GM21447 (cell line): ENCODE data around the gene TMEM72.
A peak's percentile ranks its signal among the peaks of the same experiment; 100 is the strongest.

Source experiments
- ATAC-seq: cut with Tn5 transposase; IDR thresholded peaks from one replicate; pipeline ENCODE4 v1.9.1; 2021; ENCODE audit not compliant: unreplicated experiment

Gene TMEM72

DNA sequence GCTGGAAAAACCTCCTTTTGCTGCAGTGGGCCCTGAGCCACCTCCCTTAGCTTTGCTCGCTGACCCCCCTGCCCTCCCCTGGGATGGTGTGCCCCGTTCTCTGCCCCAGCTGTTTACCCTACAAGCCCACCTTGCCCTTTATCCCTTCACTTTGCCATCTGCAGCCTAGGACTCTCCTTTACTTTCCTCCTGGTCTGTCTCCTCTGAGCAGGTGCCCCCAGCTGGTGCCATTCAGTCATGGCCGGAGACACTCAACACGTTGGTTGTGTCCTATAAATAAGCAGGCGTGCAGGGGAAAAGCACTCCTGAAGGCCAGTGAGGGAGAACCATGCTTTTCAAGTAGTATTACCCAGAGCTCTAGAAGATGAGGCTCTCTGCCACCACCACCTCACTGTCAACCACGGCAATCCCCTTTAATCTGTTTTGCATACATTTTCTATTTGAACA lies 54.5 kb downstream of the TMEM72 start:
- ATAC-seq, result peak; percentile 27

DNA sequence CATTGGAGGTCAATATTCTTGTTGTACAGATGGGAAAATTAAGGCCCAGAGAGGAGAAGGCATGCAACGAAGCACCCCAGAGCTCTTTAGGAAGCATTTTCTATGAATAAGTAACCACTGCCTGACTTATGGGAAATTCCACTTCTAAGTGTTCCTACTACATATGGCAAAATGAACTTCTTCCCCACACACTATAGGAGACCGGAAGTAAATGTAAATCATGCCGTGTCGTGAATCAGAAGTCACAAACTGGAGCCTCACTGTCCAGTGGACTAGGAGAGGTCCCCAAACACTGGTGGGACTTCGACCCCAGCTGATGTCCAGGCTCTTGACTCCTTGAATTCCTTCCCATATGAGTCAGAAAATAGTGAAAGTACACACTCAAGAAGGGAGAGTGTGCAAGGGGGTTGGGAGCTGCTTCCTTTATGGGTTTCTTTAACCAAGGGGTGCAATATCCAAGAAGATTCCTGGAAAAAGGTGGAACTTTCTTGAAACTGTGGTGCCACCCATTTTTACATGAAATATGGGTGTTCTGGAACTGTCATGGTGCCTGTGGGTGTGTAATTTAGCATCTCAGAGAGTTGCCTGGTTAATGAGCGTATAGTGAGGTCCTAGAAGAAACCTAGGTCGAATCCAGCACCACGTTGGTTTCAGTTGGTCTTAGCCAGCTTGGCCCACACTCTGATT lies 55.1 kb downstream of the TMEM72 start:
- ATAC-seq, result peak; percentile 26

DNA sequence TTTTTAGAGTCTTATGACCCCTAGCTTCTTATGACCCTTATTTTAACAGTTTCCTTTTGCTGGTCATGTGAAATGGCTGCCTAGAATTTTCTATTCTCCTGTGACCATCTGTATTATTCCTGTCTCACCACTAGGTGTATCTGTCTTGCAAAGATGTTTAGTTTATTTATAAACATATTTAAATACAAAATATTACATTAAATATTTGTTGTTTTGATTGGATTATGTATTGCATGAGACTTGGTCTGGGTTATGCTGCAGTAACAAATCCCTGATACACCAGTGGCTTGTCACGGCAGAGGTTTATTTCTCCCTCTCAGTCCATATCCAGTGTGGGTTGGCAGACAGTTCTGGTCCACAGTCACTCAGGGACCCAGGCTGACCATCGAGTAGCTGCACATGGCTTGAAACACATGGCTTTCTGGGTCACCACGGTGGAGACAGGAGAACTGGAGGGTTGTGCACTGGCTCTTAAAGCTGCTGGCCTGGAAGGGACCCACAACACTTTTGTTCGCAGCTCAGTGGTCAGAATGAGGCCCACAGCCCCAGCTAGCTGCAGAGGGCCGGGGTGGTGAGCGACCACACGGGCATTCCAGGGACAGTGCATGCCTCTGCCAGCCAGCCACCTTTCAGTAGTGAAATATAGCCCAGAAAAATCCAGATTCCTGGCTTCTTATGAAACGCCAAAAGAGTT lies 55.8 kb downstream of the TMEM72 start:
- ATAC-seq, result no peak

DNA sequence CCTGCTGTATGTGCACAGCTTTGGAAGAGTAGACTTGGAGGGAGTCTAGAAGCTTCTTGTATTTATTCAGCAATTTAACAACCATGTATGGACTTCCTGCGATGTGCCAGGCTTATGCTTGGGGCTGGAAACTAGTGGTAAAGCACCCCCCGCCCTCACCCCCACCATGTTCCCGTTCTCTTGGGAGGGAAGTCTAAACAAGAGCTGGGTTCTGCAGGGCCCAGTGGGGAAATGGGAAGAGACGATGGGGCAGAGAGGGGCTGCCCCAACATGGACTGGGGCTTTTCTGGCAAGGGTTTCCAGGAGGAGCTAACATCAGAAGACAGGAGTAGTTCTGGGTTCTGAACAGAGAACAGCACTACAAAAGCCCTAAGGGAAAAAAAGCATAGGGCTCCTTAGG lies 56.5 kb downstream of the TMEM72 start:
- no peak for ATAC-seq

DNA sequence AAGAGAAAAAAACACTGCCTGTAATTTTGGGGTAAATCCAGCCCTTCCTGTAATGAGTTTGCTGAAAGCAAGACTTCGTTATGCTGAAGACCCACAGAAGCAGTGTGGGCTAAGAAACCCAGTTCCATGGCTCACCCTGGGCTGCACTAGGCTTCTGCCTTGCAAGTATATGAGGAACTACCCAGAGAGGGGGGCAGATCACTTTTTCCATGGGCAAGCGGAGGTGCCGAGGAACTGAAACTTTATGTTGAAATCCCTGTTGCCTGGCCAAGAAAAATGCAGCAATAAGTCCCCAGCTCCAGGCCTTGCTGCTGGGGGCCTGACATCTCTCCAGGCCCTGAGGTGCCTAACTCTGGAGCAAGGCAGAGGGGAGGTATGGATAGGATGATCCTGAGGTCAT lies 57.0 kb downstream of the TMEM72 start:
- ATAC-seq, result no peak

DNA sequence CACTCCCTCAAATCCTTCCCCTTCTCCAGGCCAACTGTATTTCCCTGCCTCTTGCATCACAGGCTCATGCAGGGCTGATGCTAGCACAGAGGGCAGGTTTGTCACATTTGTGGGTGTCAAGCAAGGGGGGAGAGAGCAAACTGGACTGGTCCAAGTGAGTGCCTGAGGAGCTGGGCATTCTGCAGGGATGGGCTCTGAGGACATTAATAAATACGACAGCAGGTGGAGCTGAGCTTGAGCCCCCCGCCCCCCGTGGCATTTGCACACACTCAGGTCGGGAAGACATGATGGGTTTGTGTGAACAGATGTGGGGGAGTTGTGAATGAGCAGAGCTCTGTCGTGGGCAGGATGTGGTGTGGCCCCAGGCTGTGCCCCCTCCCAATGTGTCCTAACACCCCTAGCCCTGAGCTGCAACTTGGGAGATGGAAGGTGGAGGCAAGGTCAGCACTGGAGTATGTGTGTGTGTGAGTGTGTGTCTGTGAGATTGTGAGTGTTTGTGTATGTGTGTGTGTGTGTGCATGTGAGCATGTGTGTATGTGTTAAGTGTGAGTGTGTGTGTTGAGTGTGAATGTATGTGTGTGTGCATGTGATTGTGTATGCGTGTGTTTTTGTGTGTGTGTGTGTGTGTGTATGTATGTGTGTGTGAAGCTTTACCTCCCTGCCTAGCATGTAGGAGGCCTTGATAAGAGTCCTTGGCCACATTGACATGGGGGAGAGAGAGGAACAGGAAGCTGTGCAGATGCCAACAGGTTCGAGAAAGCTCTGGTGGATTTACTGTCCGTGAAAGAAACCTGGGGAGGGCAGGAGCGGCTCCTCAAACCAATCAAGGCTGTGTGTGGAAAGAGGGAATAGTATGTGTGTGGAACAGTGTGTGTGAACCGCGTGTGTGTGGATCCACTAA lies 57.6 kb downstream of the TMEM72 start:
- no peak for ATAC-seq

DNA sequence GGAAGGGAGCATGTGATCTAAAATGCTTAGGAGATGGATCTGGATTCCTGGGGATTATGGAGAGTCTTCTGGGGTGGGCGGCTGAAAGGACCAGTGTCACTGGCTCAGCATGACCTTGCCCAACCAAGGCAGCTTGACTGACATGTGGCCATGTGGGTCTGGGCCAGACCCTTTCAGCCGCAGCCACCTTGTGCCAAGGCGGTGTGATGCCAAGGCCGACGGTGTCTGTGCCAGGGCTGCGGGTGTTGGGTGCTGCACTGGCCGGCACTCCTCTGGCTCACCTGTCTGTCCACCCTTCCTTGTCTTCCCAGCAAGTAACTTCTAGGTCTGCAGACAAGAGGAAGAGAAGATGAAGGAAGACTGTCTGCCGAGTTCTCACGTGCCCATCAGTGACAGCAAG lies 58.7 kb downstream of the TMEM72 start:
- no peak for ATAC-seq

DNA sequence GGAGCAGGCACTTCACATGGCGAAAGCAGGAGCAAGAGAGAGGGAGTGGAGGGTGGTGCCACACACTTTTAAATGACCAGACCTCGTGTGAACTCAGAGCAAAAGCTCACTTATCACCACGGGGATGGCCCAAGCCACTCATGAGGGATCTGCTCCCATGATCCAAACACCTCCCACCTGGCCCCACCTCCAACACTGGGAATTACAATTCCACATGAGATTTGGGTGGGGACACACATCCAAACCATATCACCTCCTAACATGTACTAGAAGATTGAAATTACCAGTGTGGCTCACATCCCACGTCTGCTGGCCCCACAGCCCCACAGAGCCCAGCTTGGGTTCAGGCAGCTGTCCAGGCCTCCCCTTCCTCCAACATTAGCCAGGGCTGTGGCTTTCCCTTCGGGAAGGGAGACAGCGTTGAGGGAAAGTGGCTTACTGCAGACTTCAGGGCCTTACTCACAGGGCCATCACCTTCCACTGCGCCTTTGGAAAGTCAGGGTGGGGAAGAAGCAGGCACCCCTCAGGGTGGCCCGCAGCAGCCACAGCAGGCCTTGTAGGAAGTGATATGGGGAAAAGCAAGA lies 59.8 kb downstream of the TMEM72 start:
- no peak for ATAC-seq

DNA sequence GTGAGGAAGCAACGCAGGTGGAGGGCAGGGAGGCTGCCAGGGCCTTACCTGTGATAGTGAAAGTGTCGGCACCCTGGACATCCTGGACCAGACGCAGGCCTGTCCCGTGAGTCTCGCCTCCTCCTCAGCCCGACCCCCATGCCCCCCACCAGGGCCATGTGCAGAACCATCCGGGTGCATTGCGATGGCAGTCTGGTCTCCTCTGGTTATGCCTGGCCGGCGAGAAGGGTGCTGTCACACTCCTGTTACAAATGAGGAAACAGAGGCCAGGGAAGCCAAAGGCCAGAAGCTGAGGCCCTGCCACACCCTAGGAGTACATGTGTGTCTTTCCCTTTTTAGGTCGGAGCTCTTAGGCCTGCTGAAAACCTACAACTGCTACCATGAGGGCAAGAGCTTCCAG lies 60.3 kb downstream of the TMEM72 start:
- ATAC-seq, result no peak

DNA sequence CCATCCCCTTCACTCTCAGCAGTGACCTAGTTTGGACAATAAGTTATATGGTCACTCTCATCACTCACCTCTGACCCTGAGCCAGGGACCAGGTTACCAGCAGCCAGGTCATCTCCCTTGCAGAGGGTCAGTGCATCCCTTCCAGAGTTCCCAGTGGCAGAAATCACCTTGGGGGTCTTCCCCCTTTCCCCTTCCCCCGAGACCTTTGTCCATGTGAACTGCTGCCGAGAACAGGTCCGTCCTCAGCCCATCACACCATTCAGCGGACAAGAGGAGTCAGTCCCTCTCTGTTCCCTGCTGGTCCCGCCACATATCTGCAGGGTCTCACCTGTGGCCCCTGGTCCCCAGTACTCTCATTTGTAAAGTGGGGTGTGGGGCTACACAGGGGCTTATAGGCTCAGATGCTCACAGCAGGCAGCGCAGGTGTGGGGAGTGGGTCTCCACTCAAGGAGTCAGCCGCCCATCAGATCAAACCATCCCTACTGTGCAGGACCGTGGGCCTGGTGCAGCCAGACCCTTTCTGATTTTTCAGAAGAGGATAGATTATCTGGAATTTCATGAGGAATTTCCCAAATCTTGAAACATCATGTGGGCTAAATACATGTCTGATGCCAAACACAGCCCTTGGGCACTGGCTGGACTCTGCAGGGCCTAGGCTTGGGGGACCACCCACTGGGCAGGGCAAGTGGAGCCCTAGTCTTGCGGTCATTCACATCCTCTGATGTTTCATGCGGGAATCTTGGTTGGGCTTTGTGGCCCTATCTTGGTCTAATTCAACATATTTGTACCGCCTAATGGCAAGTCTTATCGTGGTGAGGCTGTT lies 61.0 kb downstream of the TMEM72 start:
- no peak for ATAC-seq

DNA sequence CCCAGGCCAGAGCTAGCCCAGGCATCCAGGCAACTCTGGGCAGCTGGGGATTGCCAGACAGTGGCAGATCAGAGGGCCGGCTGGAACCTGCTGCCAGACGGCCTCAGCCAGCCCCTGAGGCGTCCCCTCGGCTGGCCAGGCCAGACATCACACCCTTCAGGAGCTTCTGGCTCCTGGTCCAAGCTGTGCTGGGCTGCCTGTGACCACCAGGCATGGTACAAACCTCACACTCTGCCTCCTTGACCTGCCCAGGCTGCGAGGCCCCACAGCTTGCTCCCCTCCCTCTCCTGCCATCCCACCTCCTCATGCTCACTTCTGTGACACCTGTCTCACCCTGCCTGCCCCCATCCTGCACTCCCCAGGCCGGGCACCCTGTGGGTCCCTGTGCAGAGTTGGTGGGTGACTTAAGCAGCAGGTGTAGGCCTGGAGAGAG lies 61.8 kb downstream of the TMEM72 start:
- ATAC-seq, result no peak

DNA sequence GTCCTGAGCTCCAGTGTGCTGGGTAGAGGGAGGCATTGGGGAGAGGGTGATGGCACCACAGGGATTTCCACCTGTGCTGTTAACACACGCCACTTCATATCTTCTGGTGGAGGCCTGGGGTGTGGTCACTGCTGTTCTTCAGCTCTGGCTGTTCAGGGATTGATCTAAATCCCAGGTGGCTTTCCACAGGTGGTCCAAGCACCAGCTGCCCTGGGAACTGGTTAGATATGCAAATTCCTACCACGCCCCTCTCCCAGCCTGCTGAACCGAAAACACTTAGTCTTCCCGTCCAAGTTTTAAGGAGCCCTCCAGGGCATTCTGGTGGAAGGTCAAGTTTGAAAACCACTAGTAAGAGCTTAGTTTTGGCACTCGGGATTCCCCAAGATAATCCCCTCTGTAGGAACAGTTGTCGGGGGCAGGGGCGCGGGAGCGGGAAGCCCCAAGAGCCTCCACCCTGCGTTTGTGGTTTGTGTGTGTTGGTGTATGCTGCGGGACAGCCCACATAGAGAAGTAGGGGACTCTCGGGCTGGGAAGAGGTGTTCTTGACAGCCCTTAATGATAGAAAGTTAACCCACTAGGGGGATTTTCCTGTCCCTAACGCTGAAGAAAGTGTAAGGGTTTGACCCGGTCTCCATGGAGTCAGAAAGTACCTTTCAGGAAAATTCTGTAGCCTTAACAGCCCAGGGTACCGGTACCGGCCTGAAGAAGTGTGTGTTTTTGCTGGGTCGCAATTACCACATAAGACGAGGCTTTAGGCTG lies 62.4 kb downstream of the TMEM72 start:
- peak; percentile 29 for ATAC-seq

DNA sequence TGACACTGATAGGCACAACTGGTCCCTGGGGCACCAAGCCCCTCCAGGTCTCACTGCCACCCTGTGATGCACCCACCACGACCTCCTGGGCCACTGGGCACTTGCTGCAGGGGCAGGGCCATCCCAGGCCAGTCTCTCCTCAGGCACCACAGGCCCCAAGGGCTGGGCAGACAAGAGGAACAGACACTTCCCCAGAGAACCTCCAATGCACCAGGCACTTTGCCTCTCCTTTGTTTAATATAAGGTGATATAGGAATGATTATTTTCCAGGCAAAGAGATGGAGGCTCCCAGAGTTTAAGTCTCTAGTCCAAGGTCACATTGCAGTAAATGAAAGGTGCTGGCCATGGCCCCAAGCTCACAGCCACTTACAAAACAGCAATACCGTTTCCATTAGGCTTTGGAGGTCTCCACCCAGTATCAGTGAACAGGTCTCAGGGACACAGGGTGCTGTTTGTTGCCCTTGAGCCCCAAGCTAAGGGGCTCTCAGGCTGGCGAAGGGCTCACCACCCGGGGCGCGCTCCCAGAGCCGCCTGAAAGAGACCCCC lies 63.0 kb downstream of the TMEM72 start:
- ATAC-seq, result peak; percentile 0

DNA sequence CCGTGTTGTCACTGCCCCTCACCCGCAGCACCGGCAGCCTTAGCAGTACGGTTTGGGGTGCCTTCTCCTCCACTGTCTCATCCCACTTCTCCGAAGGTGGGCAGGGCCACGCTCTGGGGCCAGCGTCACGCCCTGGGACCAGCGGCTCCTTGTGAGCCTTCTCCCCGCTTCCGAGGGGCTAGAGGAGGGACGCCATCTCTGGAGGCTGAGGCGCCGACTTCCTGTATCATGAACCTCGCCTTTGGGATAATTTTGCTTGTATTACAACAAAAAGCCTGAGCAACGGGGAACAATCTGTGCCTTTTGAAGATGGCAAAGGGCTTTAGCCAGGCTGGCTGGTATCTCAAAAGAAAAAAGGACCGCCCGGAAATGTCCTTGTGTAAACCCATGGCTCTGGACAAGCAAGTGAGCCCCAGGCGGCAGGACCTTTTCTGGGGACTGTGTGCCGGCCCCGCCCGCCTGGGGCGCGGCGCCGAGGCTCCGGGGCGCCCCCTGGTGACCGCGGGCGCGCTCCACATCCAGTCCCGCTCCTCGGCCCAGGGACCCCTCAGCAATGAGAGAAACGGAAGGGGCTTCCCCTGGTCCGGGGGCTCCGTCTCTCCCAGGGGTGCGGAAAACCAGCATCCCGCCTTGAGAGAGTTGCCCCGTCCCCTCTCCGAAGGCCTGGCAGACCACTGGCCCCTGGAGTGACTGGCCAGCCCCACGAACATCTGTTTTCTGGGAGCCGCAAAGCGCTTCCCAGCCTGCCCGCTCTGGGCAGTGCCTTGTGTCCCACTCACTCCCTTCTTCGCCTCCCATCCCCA lies 63.7 kb downstream of the TMEM72 start:
- ATAC-seq, result peak; percentile 46

DNA sequence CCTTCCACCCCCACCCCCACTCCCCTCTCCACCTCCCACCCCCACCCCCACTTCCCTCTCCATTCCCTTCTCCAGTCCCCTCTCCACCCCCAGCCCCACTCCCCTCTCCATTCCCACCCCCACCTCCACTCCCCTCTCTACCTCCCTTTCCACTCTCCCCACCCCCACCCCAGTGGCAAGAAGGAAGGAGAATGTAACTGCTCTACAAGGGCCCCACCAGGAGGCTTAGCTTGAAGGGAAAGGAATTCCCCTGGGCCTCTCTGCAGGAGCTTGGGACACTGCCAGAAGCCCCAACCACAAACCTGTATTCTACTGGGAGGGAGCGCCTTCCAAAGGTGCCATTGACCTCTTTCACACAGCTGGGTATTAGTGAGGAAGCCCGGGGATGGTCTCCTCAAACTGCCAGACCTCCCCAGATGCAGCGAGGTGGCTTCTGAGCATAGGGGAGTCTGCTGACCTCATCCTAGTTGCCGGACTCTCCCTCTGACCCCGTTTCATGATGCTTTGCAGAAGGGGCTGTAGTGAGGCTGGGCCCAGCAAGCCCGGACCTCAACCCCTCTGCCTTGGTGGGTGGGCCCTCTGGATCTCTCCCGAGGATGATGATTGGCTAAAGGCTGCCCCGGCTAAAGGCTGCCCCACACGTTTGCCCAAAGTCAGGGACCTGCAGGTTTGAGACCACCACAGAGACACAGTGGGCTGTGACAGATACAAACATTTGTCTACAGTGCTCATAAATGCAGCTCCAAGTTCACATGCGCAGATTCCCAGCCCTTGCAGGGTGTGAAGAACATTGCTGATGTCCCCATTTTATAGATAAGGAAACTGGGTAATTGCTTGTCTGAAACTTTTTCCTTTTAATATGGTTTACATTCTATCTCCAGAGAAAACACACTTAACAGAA lies 64.5 kb downstream of the TMEM72 start:
- no peak for ATAC-seq

DNA sequence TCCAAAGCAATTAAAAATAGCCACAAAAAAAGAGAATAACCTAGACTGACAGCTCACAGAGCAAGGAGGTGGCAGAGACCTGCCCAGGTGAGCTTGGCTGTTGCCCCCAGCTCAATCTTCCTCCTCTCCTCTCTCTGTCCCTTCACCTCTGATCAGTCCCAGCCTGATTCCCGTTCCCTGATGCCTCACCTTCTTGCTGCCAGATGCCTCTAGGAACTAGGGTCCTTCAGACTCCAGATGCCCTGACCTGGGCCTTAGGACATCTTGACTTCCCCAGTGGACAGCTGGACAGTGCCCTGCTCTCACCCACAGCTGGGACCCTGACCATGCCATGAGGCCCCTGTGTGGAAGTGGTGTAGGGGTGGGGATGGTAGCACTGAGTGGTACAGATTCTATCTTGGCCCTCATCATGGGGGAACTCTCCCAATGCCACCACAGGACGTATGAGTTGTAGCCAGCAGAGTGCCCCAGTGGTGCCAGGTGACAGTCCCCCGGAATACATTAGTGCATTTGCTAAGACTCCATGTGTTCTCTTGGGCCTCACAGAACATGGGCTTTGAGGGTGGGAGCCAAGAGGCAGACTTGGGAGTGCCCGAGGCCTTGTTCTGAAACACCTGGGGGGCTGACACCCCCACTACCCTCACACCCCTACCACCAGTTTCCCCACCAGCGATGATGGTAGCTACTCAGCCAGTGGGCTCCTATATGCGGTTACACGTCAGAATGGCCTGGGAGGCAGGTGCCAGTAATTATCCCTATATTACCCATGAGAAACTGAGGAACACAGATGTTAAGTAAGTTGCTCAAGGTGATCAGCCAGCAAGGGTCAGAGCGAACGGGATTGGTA lies 65.4 kb downstream of the TMEM72 start:
- no peak for ATAC-seq
